Measurements from ENCODE around the gene KATNA1.

Gene KATNA1

GRCh38 chr6:149600508-149600907 is 48.0 kb downstream of the KATNA1 start:
- DNase-seq, result no peak

DNA sequence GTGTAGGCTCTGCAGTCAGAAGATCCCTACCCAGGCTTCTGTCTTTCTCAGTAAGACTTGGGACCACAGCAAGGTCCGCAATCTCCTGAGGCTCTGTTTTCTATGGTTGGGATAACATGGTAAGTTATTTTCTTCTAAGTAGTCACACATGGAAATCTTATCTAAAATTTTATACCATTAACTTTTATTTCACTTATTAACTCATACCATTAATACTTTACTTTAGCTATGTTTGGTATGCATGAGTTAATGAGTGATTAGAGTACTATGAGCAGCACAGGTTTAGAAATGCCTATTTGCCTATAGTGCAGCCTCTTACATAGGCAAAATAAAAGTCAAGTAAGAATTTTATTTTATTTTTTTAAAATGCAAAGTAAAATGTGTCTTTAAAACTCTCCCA is 55.1 kb downstream of the KATNA1 start:
- no peak for DNase-seq

GRCh38 chr6:149592983-149593382 is 55.5 kb downstream of the KATNA1 start:
- DNase-seq, result no peak

- DNase-seq, result no peak
These were observed 62.4 kb downstream of the KATNA1 start for GRCh38 chr6:149586149-149586548.

DNA sequence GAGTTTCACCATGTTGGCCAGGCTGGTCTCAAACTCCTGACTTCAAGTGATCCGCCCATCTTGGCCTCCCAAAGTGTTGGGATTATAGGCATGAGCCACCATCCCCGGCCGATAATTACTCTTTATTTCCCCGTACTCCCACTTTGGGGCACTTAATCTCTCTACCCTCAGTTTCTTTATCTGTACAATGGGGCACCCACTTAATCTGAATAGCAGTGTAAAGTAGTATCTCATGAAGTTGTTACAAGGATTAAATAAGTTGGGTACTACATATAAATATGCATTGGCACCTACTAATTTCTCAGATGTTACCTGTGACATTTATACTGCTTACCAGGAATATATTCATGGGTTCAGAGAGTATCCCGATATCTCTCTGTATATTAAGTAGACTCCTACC is 67.2 kb downstream of the KATNA1 start:
- DNase-seq, result no peak

- no peak for DNase-seq
These were observed 67.6 kb downstream of the KATNA1 start for GRCh38 chr6:149580880-149581279.

DNA sequence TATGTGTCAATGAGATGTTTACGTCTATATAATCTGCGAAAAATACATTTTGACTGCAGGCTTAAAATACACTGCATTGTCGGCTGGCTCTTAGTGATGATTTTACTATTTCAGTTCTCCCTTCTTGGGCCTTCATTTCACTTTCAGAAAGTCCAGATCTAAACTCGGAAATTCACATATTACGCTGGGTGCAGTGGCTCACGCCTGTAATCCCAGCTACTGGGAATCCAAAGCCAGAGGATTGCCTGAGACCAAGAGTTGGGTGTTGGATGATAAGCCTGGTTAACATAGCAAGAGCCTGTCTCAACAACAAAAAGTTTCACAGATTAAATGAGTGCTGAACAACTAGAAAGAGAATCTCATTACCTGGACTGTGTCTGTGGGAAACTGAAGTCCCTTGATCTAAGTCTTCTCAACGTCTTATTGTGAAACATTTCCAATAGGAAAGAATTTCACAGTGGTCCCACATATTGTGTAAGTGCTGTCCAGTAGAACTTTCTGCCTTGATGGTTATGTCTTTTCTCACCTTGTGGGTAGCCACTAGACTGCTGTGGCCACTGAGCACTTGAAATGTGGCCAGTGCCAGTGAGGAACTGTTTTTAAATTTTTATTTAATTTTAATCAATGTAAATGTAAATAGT is 80.4 kb downstream of the KATNA1 start:
- DNase-seq, result no peak

GRCh38 chr6:149567194-149567586 is 81.3 kb downstream of the KATNA1 start:
- no peak for DNase-seq

GRCh38 chr6:149566410-149567193 is 81.9 kb downstream of the KATNA1 start:
- DNase-seq, result peak in 3 of 4 experiments; percentile 38 to 51 (median 44)

DNA sequence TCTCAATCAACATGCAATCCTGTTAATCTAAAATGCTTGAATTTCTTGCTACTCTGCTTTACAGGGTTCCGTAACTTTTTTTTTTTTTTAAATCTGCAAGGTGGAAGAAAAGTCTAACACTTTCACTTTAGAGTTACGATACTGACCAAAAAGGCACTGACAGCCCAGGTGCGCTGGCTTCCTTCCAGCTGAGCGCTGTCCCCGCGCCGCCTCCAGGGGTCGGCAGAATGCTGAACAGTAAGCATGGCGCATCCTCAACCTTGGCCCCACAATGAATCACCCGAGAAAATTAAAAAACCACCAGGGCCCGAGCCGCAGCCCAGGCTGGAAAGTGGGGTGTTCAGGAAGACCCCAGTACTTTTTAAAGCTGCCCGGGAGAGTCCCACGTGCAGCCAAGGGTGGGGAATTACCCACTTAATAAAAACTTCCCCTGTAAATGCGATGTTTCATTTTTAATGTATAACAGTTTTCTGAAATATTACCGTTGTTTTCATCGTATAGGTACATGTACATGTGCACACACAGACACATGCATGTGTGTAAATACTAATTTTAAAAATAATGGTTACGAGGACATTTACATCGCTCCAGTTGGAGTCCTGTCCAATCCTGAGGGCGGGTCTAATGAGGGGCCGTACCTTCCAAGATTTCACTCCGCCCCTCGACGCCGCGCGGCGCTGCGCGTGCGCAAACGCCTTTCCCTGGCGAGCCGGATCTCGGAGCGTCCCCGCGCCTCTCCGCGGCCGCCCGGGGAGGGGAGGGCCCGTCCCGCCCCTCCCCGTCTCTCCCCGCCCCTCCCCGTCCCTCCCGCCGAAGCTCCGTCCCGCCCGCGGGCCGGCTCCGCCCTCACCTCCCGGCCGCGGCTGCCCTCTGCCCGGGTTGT is 82.7 kb downstream of the KATNA1 start, which contains the start of gene GINM1:
Gene GINM1, plus strand, starts transcription at position 849 of the 883 bp plus-strand sequence. CDS start 40 bp downstream, outside the sequence.
- peak; percentile 76 to 92 (median 91) for DNase-seq

GRCh38 chr6:149563928-149564325 is 84.6 kb downstream of the KATNA1 start:
- DNase-seq, result no peak

DNA sequence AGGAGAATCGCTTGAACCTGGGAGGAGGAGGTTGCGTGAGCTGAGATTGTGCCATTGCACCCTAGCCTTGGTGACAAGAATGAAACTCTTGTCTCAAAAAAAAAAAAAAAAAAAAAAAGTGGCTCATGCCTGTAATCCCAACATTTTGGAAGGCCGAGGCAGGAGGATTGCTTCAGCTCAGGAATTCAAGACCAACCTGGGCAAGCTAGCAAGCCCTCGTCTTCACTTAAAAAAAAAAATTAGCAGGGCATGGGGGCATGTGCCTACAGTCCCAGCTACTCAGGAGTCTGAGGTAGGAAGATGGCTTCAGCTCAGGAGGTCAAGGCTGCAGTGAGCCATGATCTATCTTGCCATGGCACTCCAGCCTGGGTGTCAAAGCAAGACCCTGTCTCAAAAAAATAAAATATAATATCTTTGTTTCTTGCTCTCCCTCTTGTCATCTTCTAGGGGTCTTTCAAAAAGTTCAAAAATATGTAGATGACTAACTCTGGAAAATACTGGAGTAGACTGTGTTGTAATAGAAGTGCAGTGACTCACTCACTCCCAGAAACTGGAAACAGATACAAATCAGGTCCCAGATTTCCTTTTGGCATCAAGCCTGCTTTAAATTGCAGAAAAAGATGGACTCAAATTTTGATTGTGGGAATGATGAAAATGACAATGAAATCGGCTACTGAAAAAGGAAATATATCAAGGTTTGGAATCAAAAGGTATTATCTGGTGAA is 85.1 kb downstream of the KATNA1 start:
- no peak for DNase-seq

DNA sequence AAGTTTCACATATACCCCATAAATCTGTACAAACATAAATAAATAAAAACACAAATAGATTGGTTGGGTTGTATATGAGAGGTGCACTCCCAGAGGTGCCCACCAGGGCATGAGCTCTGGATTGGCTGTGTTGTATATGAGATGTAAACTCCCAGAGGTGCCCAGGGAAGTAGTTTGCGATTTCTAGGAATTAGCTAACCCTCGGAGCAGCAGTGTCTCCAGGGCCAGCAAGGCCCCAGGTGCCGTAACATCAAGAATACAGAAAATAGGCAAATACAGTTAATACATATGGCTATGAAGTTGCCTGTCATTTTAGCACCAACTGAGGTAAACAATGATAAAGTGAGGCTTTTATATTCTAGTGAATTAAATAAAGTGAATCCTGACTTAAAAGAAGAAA is 87.8 kb downstream of the KATNA1 start:
- DNase-seq, result no peak

GRCh38 chr6:149559389-149559788 is 89.1 kb downstream of the KATNA1 start:
- no peak for DNase-seq

- no peak for DNase-seq
These were observed 90.5 kb downstream of the KATNA1 start for GRCh38 chr6:149558029-149558428.

DNA sequence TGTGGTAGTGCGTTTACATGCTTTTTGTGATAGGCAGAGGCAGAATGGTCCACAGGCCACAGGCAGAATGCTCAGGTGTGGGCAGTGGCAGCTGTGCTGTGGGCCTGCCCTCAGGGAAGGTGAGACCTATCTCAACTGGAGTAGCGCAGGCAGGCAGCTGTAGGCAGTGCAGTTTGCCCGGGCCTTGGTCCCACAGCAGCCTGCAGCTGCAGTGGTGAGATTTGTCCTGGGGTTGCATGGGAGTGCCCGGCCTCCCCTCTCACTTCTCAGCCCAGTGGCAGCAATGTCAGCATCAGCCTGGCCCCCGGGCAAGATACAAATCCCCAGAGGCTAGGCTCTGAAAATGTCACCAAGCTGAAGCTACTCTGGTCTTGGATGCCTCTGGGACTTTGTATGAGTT is 96.6 kb downstream of the KATNA1 start:
- no peak for DNase-seq

- DNase-seq, result peak; percentile 89 to 96 (median 94)
These were observed 102.6 kb downstream of the KATNA1 start, which contains the start of gene PPIL4 for GRCh38 chr6:149545754-149546471. TSS of gene PPIL4 (minus strand) at chr6:149546043. CDS start at chr6:149546005, 38 bp downstream.

DNA sequence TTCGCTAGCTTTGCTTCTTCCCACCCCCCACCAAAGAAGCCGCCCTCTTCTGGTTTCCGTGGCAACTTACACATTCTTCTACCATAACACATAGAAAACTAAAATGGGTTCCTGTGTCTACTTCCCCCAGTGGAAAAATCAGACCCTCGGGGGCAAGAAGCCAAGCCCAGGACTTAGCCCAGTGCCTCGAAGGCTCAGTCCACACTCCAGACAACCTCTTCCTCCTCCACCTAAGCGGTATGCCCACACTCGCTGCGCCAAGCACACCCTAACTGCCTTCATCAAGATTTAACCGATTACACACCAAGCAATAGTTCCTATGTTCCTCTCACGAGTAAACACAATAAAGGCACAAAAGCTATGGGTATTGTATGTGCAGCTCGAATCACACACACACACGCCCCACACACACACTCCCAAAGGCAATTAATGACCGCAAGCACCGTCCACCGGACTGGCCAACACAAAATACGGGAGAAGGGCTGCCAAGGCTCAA is 103.2 kb downstream of the KATNA1 start:
- peak in 3 of 4 experiments; percentile 7 to 37 (median 27) for DNase-seq

Data from activated naive CD4-positive, alpha-beta T cell (primary cell).